DMS79 treated with DMSO at 0.1 percent for 48 hours (cell line): Measurements from ENCODE around the gene LRRC45.

ENCODE experiments used
- DNase-seq: peaks from one replicate; lab custom pipeline; 2025; lab: John Stamatoyannopoulos, UW

Gene LRRC45

DNA sequence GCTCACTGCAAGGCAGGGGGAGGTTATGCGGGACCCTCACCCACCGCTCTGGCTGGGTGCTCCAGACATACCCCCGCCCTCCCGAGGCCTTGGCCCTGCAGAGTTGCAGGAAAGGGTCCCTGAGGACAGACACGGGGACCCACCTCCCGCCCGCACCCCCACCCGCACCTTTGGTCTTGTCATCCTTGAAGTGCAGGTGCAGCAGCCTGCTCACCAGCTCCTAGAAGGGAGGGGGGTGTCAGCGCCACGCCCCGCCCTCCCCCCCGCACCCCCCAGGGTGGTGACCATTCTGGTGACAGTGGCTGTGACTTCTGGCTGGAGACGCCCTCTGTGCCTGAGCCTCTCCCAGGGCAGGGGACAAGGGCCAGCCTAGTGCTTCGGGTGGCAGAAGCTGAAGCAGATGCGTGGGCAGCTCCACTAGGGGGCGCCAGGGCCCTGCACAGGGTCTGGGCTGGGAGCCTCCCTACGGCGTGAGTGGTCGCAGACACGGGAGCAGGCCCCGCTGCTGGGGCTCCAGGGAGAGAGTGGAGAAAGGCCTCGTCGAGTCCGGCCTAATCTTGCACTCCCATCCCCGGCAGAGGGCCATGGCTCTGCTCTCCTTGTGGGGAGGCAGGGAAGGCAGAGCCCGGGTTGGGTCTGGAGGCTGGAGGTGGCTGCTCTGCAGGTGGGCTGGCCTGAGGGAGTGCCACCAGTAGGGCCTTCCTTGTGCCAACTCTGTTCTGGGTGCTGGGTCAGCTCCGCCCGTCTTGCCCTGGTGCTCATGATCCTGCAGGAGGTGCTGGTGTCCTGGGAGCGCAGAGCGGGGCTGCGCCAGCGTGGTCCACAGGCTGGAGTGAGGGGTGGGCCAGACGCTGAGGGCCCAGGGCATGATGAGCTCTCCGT lies 3.2 kb upstream of the LRRC45 start:
- no peak for DNase-seq

DNA sequence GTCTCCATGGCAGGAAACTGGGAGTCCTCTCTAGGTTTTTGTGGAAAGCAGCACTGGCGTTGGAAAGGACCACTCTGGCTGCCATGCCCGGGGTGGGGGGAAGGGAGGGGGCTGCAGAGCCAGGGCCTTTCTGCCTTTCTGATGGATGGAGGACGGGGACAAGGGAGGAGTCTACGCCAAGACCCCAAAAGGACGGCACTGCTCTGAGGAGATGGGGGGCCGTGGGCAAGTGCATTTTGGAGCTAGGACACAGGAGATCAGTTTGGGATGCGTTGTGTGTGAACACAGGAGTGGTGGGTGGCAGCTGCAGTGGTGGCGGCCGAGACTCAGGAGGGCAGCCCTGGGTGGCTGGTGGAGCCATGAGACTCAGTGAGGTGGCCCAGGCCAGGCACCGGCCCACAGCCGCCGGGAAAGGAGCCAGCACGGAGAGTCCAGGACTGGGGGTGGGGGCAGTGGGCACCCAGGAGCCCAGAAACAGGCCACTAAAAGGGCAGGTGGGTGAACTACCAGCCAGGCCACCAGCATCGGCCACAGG lies 2.5 kb upstream of the LRRC45 start:
- DNase-seq = no peak

DNA sequence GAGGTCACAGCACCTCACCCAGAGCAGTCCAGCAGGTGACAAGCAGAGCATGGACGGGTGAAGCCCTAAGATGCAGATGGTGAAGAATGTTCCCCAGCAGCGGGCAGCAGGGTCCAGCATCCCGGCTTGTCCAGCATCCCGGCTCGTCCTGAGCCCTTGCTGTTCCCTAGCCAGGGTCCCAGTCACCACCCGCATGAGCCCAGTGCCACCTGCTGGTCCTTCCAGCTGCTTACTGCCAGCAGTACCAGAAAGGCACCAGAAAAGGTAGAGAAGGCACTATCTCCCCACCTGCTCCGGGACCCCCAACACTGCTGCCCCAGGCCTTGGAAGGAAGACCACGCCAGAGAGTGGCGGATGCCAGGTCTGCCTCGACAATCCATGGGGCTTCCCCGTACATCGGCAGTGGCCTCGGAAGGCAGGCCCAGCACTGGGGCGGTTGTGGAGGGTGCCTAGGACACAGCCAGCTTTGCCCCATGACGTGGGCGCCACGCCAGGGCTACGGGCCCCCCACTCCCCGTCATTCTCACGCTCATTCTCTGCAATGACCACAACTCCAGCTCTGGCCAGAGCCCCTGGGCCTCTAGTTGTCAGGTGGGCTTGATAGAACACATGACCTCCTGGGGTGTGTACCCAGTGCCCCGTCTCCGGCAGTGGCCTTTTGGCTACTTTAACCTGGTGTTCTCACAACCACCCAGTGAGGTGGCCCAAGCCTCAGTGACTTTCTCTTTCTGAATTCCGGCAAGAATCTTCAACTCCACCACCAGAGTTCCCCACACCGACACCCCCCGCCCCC lies 1.8 kb upstream of the LRRC45 start:
- DNase-seq = no peak

DNA sequence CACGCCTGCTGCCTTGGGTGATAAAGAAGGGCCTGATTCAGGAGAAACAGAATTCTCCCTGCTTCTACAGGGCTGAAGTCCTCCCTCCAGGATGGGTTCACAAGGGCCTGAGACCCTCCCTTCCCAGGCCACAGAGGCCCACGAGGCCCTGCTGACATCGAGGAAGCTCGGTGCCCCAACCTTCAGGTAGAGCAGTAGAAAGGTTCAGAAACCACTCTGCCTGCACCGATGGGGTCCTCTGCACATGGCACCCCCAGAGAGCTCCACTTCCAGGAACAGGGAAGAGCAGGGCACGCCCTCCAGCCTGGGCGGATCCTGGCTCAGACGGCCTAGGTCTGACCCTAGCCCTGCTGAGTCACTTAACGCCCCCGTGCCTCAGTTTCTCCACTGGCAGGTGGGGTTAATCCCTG lies 1.2 kb upstream of the LRRC45 start:
- DNase-seq = no peak

DNA sequence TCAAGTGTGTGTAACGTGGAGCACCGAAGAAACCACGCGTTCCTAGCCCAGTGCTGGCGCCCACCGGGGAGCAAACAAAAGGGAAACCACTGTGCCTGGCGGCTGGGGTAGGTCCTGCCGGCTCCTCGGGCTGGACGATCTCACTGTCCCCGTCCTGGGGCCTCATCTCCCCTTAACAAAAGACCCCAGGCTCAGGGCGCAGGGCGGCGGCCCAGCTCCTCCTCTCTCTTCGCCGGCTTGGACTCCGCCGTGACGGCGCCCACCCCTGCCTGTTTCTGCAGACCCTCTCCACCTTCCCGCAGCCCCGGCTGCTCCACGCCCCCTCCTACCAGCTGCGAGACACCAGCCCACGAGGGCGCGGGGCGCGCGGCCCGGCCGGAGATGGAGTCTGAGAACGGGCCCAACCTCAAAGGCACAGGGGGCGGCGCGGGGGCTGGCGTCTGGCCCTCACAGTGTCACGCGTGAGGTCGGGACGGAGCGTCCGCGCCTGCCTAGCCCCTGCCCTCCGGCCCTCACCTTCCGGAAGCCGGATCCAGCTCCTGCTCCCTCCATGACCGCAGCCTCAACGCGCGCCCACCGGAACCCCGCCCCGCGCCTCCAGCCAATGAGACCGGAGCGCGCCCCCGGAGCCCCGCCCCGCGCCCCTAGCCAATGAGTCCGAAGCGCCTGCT lies 660 bp upstream of the LRRC45 start, which contains the start of gene CENPX:
Gene CENPX (minus strand): TSS at position 569 of the 671 bp plus-strand sequence. CDS start 17 bp downstream, at position 552.
- DNase-seq = no peak

DNA sequence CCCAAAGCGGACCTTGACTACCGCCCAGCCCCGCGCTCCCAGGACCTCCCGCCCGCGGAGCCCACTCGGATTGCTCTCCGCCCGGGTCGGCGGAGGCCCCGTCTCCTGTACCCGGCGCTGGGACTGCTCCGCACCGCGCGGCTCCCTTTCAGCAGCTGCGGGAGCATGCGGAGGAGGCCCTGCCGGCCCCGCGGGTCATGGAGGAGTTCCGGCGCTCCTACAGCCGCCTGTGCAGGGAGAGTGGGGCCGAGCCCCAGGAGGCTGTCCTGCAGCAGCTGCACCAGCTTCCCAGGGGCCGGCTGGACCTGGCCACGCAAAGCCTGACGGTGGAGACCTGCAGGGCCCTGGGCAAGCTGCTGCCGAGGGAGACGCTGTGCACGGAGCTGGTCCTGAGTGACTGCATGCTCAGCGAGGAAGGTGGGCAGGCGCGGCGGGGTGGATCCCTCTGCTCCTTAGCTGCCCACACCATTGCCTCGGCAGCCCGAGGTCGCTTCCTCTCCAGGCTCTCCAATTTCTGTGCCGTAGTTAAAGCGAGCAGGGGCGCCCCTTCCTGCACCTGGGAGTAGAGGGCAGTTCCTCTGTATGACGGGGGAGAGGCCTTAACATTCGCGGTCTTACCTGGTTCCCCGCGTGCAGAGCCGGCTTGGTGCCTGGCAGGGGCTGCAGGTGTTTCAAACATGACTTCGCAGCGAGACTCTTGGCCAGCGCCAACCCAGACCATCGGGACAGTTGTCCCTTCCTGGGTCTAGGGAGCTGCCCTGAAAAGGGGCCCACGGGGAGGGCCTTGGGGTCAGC lies 539 bp downstream of the LRRC45 start:
- no peak for DNase-seq

DNA sequence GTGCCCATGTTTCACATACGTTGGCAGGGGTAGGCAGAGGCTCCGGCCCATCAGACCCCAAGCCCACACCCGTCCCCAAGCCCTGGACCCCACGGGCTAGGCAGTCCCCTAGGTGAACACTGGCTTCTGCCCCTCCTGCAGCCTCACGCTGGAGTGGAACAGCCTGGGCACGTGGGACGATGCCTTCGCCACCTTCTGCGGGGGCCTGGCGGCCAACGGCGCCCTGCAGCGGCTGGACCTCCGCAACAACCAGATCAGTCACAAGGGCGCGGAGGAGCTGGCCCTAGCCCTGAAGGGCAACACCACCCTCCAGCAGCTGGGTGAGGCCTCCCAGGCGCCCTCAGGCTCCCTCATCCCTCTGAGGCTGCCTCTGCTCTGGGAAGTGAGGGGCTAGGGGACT lies 1.8 kb downstream of the LRRC45 start:
- DNase-seq = no peak

DNA sequence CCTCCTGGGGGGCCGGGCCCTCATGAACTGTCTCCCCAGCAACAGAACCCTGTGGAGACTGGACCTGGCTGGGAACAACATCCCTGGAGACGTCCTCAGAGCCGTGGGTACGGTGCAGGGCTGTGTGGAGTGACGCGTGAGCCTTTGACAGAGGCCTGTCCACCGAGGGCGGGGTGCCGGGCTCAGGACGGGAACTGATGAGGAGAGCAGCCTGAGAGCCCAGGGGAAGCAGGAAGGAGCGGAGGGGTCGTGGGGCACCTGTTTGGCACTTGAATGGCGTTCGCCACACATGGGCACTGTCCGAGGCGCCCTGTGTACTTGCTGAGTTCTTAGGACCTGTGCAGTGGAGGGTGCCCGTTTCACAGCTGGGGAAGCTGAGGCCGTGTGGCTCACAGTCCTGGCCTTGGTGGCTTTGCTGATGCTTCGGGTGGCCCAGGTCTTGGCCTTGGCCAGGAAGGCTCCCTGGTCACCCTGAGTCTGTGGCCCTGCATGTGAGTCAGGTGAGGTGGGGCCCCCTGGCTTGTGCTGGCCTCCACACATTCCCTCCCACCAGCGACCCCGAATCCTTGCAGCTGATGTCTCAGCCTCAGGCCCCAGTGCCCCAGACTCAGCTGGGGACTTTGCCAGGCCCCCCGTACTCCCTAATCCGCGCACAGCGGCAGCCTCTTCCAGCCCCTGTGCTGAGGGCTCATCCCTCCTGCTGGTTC lies 2.4 kb downstream of the LRRC45 start:
- DNase-seq = no peak

DNA sequence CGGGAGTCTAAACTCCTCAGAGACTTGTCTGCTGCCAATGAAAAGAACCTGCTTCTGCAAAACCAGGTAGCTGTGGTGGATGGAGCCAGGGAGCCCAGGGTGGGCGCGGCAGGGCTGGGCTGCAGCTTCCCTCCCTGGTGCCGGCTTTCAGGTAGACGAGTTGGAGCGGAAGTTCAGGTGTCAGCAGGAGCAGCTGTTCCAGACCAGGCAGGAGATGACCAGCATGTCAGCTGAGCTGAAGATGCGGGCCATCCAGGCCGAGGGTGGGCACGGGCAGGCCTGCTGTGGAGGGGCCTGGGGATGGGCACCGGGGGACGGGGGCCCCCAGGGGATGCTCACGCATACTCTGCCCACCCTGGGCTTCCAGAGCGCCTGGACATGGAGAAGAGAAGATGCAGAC lies 5.1 kb downstream of the LRRC45 start:
- no peak for DNase-seq

DNA sequence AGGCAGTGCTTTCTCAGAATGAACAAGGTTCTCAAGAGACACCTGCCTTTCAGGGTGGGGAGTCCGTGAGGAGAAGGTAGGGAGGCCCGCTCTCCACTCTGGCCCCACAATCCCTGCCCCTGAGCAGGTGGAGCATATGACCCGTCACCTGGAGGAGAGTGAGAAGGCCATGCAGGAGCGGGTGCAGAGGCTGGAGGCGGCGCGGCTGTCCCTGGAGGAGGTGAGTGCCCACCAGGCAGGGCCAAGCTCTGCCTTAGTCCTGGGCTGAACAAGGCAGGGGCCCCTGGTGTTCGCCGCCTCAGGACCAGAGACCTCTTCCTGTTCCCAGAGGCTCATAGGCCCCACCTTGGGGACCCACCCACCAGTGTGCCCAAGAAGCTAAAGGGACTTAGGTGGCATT lies 5.9 kb downstream of the LRRC45 start:
- DNase-seq = no peak

DNA sequence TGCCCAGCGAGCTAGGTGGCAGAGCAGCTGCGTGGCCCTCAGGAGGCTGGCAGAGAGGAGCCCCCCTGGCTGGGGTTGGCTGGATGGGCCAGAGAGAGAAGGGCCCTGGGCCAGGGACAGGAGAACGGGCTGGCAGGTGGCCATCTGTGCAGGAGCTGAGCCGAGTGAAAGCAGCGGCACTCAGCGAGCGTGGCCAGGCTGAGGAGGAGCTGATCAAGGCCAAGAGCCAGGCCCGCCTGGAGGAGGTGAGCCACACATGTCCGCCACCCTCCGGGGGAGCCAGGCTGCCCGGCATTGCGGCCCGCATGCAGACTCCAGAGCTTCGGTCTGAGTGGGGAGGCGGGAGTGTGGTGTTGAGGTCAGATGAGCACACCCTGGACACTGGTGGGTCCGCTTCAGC lies 6.3 kb downstream of the LRRC45 start:
- peak; percentile 28 for DNase-seq

DNA sequence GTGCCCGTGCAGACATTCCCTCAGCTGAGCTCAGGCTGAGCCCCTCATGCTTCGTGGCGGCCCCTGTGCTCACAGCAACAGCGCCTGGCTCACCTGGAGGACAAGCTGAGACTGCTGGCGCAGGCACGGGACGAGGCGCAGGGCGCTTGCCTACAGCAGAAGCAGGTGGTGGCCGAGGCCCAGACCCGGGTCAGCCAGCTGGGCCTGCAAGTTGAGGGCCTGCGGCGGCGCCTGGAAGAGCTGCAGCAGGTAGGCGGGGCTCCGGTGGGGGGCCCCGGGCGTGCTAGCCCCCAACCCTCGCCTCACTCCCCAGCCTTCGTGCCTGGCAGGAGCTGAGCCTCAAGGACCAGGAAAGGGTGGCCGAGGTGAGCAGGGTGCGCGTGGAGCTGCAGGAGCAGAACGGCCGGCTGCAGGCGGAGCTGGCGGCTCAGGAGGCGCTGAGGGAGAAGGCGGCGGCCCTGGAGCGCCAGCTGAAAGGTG lies 6.9 kb downstream of the LRRC45 start:
- DNase-seq = no peak

DNA sequence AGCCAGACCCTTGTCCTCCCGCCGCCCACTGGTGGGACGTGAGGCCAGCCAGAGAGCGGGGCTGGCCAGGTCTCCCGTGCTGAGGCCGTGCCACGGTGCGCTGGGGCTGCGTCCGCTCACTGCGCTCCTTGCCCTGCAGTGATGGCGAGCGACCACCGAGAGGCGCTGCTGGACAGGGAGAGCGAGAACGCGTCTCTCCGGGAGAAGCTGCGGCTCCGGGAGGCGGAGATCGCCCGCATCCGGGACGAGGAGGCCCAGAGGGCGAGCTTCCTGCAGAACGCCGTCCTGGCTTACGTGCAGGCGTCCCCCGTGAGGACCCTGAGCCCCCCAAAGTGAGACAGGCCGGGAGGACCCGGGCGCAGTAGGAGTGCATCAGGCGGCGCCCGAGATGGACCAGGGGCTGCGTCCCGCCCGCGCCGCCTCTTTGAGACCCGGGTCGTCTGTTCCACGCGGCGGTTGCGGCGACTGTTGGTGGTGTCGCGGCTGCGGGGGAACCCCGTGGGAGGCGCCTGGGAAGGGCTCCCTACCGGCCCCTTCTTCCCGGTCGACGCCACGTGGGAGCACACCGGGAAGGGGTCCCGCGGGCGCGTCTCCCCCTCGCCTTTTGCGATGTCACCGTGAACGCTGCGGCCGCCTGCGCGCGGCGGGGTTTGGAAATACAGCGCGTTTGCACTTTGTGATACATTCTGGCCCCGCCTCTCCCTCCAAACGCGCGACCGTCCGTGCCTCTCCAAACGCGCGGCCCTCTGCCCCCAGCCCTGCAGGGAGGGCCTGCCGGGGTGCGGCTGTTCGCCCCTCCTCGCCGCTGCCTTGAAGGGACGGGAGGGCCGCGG lies 7.6 kb downstream of the LRRC45 start:
- peak; percentile 7 for DNase-seq

DNA sequence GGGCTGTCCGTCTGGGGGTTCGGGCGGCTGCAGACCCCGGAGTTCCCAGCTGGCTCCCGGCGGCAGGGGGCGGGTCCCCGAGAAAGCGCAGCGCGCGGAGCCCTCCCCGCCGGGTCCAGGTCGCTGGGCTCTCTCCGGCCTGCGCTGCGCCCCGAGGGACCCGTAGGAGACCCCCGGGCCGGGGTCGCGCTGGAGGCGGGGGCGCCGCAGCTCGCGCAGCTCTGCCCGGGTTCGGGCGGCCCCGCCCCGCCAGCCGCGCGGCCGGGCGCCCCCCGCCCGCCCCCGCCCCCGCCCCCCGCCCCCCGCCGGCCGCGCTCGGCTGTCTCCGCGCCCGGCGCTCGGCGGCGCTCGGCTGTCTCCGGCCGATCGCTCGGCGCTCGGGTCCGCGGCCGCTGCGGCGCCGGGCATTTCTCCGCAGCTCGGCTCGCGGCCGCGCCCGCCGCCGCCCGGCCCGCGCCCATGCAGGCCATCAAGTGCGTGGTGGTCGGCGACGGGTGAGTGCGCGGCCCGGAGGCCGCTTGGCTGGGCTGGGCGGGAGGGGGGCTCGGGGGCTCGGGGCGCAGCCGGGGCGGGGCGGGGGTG lies 8.3 kb downstream of the LRRC45 start, which contains the start of gene RAC3:
Gene RAC3 (plus strand): TSS at position 376 of the 582 bp plus-strand sequence. CDS start 84 bp downstream, at position 460.
- DNase-seq = no peak

DNA sequence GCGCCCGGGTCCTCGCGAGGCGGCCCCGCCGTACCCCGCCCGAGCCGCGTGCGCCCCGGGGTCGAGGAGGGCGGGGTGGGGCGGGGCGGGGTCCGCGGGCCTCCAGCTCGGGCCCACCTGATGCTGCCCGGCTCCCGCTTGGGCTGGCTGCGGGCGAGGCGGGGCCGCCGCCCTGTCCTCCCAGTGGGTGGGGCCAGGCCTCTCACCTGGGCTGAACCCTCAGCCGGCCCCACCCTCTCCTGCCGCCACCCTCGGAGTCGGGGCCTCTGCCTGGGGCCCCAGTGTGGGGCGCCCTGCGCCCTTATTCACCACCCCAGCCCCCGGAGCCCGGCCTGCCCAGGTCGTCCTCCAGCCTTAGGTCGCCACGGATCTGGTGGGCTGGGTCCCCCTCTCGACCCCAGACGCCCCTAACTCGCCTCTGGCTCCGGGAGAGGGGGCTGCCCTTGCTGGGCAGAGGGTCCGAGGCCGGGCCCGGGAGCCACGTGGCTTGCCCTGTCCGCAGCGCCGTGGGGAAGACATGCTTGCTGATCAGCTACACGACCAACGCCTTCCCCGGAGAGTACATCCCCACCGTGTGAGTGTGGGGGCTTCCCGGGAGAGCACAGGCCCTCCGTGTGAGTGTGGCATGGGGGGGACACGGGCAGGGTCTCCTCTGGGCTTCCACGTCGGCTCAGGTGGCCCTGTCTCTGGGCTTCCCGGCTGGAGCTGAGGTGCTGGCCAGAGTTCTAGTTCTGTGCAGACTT lies 9.0 kb downstream of the LRRC45 start:
- DNase-seq = no peak

DNA sequence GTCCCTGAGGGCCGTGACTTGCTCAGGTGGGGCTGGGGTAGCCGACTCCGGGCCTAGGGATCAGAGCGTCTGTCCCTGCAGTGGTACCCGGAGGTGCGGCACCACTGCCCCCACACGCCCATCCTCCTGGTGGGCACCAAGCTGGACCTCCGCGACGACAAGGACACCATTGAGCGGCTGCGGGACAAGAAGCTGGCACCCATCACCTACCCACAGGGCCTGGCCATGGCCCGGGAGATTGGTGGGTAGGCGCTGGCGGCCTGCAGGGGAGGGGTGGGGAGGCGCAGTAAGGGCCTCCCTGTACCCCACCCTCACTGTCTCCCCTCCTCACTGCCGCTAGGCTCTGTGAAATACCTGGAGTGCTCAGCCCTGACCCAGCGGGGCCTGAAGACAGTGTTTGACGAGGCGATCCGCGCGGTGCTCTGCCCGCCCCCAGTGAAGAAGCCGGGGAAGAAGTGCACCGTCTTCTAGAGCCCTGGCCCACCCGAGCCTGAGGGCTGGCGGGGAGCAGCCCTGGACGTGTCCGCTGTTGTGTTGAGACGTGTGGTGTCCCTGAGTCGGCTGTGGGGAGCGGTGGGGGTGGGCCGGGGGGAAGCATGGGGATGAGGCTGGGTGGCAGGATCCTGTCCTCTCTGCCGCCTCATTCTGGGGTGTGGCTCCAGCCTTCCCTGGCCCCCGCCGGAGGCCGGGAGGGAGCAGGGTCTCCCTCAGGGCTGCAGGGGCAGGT lies 10.4 kb downstream of the LRRC45 start:
- no peak for DNase-seq

DNA sequence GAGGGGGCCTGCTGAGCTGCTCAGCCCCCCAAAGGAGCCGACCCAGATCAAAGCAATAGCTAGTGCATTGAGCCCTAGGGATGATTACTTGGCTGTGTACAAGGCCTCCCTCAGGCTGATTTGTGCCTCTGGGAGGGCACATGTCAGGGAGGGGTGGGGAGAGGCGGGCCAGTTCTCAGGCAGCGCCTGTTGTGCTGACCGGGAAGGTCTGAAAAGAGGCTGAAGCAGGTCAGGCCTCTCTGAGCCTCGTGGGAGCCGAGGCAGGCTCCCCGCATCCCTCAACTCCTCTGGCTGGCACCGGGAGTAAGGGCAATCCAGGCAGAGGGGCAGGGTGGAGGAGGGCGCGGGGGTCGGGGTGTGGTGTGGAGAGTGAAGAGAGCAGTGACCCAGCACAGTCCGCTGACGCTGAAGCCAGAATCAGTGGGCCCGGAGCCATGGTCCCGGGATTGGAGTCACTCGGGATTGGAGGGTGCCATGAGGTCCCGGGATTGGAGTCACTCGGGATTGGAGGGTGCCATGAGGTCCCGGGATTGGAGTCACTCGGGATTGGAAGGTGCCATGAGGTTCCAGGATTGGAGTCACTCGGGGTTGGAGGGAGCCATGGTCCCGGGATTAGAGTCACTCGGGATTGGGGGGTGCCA lies 11.4 kb downstream of the LRRC45 start:
- no peak for DNase-seq
